ENCODE measurements around the gene COX7A1.

GRCh38 chr19:36111200-36111539 lies 41.1 kb downstream of the COX7A1 start:
- no peak for TF ChIP-seq CTCF (IDR thresholded peaks at IDR 0.05; ENCODE audit: low read depth, low read length, poor library complexity, severe bottlenecking)
- TF ChIP-seq EZH2phosphoT487 (IDR thresholded peaks at IDR 0.05; ENCODE audit: borderline replicate concordance, low read length): no peak
